Inflammatory macrophage (primary cell): ENCODE data around the gene NPIPA3.
"Not testable (repeated sequence)": the region's sequence is repeated elsewhere in the genome, so short reads cannot be mapped to it uniquely, and the experiment has no call there.

Source experiments
- DNase-seq, 2 donors: peaks; one replicate each; pipeline ENCODE4 v3.0.0-alpha.2; 2020 to 2022

Gene NPIPA3

DNA sequence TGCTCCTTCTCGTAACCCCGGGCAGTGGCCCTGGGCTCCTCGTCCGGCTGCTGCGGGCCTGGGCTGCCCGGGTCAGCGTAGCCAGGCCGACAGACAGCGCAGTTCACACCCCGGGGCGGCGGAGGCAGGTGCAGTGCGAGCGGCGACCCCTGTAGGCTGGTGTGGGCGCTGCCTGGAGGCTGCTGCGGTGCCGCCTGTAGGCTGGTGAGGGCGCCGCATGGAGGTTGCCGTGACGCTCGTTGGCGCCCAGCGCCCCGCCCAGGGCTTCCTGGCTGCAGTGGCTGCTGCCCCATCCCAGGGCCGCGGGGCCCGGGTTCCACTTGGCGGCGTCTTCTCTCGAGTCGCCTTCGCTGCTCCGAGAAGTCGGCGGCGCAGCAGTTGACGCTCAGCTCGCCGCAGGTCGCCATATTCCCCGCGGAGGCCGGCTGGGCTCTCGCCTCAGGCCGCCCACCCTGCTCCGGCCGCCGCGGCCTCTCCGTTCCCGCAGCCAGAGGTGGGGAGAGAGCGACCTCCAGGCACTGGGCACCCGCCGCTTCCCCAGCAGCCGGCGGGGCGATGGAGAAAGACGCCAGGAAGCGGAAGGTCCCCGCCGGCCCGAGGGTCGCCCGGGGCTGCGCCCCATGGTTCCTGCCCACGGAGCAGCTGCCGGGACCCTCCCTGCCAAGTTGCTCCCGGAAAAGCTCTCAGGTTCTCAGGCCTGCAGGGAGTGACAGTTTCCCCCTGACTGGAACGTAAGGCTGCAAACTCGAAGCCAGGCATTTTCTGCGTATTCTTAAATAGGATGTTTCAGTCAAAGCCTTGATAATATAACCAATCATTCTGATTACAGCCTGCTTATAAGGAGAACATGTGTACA lies 39.3 kb downstream of the NPIPA3 start, which contains the start of gene NPIPA2:
NPIPA2 (plus strand) TSS at position 261 of the 856 bp plus-strand sequence. CDS start 5,533 bp downstream, outside the sequence.
- DNase-seq, result not testable (repeated sequence)

DNA sequence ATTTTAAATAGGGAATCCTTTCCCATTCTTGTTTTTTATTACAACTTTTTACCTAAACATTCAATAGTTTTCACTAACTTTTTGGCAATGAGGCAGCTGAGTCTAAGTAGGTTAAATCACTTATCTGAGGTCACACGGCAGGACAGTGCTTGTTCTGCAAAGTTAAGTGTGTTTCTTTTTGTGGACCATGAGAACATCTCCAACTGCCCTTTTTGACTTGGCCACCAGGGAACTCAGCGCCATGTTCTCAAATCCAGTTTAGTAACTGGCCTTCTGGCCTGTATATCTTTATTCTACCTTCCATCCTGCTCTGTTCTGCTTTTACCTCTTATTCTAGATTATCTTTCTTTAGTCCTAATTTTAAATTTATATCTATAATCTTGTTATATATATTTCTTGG lies 70.4 kb downstream of the NPIPA3 start:
- not testable (repeated sequence) for DNase-seq

DNA sequence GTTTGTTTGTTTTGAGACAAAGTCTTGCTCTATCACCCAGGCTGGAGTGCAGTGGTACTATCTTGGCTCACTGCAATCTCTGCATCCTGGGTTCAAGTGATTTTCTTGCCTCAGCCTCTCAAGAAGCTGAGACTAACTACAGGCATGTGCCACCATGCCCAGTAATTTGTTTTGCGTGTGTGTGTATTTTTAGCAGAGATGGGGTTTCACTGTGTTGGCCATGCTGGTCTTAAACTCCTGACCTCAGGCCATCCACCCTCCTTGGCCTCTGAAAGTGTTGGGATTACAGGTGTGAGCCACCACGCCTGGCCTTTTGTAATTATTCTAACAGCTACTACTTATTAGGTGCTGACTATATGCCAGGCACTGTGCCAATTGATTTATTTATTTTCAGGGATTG lies 72.4 kb downstream of the NPIPA3 start:
- not testable (repeated sequence) for DNase-seq
